Esophagus mucosa (tissue), 1 donor: ENCODE data around the gene MED10. TPM values are rescaled to one million over a fixed set of nuclear protein-coding genes. Genes with fewer than 3 reads are reported as not detected.
A peak's percentile ranks its signal among the peaks of the same experiment; 100 is the strongest.

Source experiments
- ATAC-seq: fragments of 200-7000 bp; cut with Tn5 transposase; one replicate; pipeline ENCODE4 v1.9.1; 2020
- total RNA-seq: library from RNA; stranded (reverse); gene quantifications from one replicate; pipeline ENCODE4 v1.2.4, GENCODE V29; 2023
- donor health status: DM: yes; HTN: yes; CAD: no.

MED10 gene
- total RNA-seq, 1 donor from 2014 or later, result 25.1 TPM

- ATAC-seq, result no peak
These were observed 29.8 kb downstream of the MED10 start for GRCh38 chr5:6348476-6349000.

- ATAC-seq, result no peak
These were observed 30.7 kb downstream of the MED10 start for GRCh38 chr5:6347673-6348072.

- ATAC-seq, result no peak
These were observed 31.2 kb downstream of the MED10 start for GRCh38 chr5:6347165-6347564.

- no peak for ATAC-seq
These were observed 33.8 kb downstream of the MED10 start for GRCh38 chr5:6344593-6344989.

- ATAC-seq, result no peak
These were observed 34.3 kb downstream of the MED10 start for GRCh38 chr5:6343951-6344592.

- no peak for ATAC-seq
These were observed 35.5 kb downstream of the MED10 start for GRCh38 chr5:6342689-6343315.

- no peak for ATAC-seq
These were observed 38.2 kb downstream of the MED10 start for GRCh38 chr5:6340100-6340499.

- no peak for ATAC-seq
These were observed 39.5 kb downstream of the MED10 start for GRCh38 chr5:6338871-6339270.

GRCh38 chr5:6338135-6338534 lies 40.2 kb downstream of the MED10 start:
- no peak for ATAC-seq

- ATAC-seq, result no peak
These were observed 45.0 kb downstream of the MED10 start for GRCh38 chr5:6333182-6333905.

- peak; percentile 67 for ATAC-seq
These were observed 50.2 kb downstream of the MED10 start for GRCh38 chr5:6328173-6328572.

- ATAC-seq, result no peak
These were observed 51.6 kb downstream of the MED10 start for GRCh38 chr5:6326776-6327175.

- ATAC-seq, result no peak
These were observed 56.1 kb downstream of the MED10 start for GRCh38 chr5:6322163-6322713.

Other genes starting within 250 kb of the MED10 start
- not detected for gene UBE2QL1, start 70.3 kb upstream of the MED10 start, total RNA-seq